Lower leg skin (tissue), 3 donors: ENCODE measurements around the gene DENND1A.

Experiments
- CTCF ChIP-seq, 3 donors: fragments of 450-650 bp; IDR thresholded peaks; one replicate each; pipeline ENCODE4 v1.5.1; 2016; ENCODE audit warnings: antibody characterized with exemption in 3 of 3, mild to moderate bottlenecking in 3 of 3, moderate library complexity in 2 of 3
- POLR2A ChIP-seq, 2 donors: fragments of 450-650 bp; IDR thresholded peaks; one replicate each; pipeline ENCODE4 v1.6.1; 2016 to 2017; ENCODE audit warnings: antibody characterized with exemption in 2 of 2, mild to moderate bottlenecking in 1 of 2, moderate library complexity in 1 of 2

GRCh38 chr9:123832176-123832575, 97.8 kb downstream of the DENND1A start:
- TF ChIP-seq POLR2A (IDR thresholded peaks at IDR 0.05) (no peak), CTCF (IDR thresholded peaks at IDR 0.05) (no peak)
